DOHH2 (cell line): ENCODE results near the gene TMEM54.

Source experiments
- H3F3A ChIP-seq: fragments of 200-600 bp; sonication (generic), shearing (Covaris generic); 2 replicates; pipeline ENCODE4 v1.6.0; 2016; ENCODE audit warnings: antibody characterized with exemption, mild to moderate bottlenecking; ENCODE audit not compliant: control insufficient read depth, insufficient read depth
- H3K27ac ChIP-seq: fragments of 200-600 bp; sonication (generic); 2 replicates; pipeline ENCODE4 v1.5.1; 2014; ENCODE audit warnings: low read depth, mild to moderate bottlenecking, low read length, moderate library complexity
- H3K27me3 ChIP-seq: fragments of 200-600 bp; sonication (generic); 2 replicates; pipeline ENCODE4 v1.6.1; 2014; ENCODE audit warnings: mild to moderate bottlenecking, low read length, mixed read lengths; ENCODE audit not compliant: control insufficient read depth
- H3K36me3 ChIP-seq: fragments of 200-600 bp; sonication (generic); 2 replicates; pipeline ENCODE4 v1.6.1; 2014; ENCODE audit warnings: mild to moderate bottlenecking, low read length, moderate library complexity, mixed read lengths; ENCODE audit not compliant: control insufficient read depth
- H3K4me1 ChIP-seq: fragments of 200-600 bp; sonication (generic); 2 replicates; pipeline ENCODE4 v1.6.1; 2014; ENCODE audit warnings: mild to moderate bottlenecking, low read length, mixed read lengths; ENCODE audit not compliant: control insufficient read depth
- H3K4me2 ChIP-seq: fragments of 200-600 bp; sonication (generic); 2 replicates; pipeline ENCODE4 v1.6.0; 2014; ENCODE audit warnings: mild to moderate bottlenecking, low read length, moderate library complexity
- H3K4me3 ChIP-seq: fragments of 200-600 bp; sonication (generic); 2 replicates; pipeline ENCODE4 v1.5.1; 2014; ENCODE audit warnings: mild to moderate bottlenecking, low read length, mixed read lengths
- H3K79me2 ChIP-seq: fragments of 200-600 bp; sonication (generic); 2 replicates; pipeline ENCODE4 v1.6.1; 2014; ENCODE audit warnings: mild to moderate bottlenecking, low read length, mixed read lengths; ENCODE audit not compliant: control insufficient read depth
- H3K9me2 ChIP-seq: fragments of 200-600 bp; sonication (generic); replicated peaks from 2 replicates; pipeline ENCODE4 v1.6.1; 2014; ENCODE audit warnings: mild to moderate bottlenecking, low read length, mixed read lengths; ENCODE audit not compliant: control insufficient read depth
- H3K9me3 ChIP-seq: fragments of 200-600 bp; sonication (generic); 2 replicates; pipeline ENCODE4 v1.6.1; 2014; ENCODE audit warnings: antibody characterized with exemption, low read length, mixed read lengths; ENCODE audit not compliant: control insufficient read depth, insufficient read depth
- H4K20me1 ChIP-seq: fragments of 200-600 bp; sonication (generic); 2 replicates; pipeline ENCODE4 v1.6.0; 2014; ENCODE audit warnings: low read depth, mild to moderate bottlenecking, antibody characterized with exemption, low read length, moderate library complexity; ENCODE audit not compliant: control insufficient read depth, insufficient read depth
- EZH2phosphoT487 ChIP-seq: fragments of 200-600 bp; sonication (generic); IDR thresholded peaks from 2 replicates; pipeline ENCODE4 v1.6.1; 2017; ENCODE audit warnings: borderline replicate concordance, mild to moderate bottlenecking, antibody characterized with exemption, low read length, moderate library complexity, mixed read lengths
- TF ChIP-seq, protein P1 (sequence below): fragments of 200-600 bp; sonication (generic); IDR thresholded peaks from one replicate; pipeline ENCODE4 v1.5.1; 2014; ENCODE audit warnings: antibody characterized with exemption, mild to moderate bottlenecking, low read depth, low read length; ENCODE audit not compliant: poor library complexity, severe bottlenecking

The TMEM54 gene

DNA sequence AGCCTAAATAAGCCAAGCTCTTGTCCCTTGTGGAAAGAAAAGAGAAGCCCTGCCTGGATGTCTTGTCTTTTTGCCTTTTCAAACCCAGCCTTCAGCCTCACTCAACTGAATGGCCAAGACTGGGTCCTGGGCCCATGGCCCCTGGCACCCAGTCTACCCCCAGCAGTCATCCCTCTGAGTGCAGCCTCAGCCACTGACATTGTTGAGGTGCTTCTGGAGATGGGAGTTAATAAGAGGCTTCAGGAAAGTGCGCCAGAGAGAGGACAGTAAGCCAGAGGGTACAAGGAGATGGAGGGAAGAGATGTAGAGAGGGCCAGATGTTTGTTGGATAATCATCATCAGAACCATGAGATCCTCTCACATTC lies 37.3 kb downstream of the TMEM54 start:
- Histone ChIP-seq H3K4me2 (no peak overlapping the region), H3K9me2 (no peaks in the 10 kb centered on the region), H3K4me1 (no peaks in the 10 kb centered on the region), H3K27me3 (no peaks in the 10 kb centered on the region), H3K79me2 (no peaks in the 10 kb centered on the region), H3K36me3 (peaks cover 21% of the 10 kb centered on the region), H4K20me1 (no peaks in the 10 kb centered on the region), H3K27ac (no peak overlapping the region), H3F3A (no peaks in the 10 kb centered on the region; the same call in 1 of the 2 replicates), H3K9me3 (no peaks in the 10 kb centered on the region), H3K4me3 (no peak overlapping the region)
- TF ChIP-seq, protein P1, sequence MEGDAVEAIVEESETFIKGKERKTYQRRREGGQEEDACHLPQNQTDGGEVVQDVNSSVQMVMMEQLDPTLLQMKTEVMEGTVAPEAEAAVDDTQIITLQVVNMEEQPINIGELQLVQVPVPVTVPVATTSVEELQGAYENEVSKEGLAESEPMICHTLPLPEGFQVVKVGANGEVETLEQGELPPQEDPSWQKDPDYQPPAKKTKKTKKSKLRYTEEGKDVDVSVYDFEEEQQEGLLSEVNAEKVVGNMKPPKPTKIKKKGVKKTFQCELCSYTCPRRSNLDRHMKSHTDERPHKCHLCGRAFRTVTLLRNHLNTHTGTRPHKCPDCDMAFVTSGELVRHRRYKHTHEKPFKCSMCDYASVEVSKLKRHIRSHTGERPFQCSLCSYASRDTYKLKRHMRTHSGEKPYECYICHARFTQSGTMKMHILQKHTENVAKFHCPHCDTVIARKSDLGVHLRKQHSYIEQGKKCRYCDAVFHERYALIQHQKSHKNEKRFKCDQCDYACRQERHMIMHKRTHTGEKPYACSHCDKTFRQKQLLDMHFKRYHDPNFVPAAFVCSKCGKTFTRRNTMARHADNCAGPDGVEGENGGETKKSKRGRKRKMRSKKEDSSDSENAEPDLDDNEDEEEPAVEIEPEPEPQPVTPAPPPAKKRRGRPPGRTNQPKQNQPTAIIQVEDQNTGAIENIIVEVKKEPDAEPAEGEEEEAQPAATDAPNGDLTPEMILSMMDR, result no peak

DNA sequence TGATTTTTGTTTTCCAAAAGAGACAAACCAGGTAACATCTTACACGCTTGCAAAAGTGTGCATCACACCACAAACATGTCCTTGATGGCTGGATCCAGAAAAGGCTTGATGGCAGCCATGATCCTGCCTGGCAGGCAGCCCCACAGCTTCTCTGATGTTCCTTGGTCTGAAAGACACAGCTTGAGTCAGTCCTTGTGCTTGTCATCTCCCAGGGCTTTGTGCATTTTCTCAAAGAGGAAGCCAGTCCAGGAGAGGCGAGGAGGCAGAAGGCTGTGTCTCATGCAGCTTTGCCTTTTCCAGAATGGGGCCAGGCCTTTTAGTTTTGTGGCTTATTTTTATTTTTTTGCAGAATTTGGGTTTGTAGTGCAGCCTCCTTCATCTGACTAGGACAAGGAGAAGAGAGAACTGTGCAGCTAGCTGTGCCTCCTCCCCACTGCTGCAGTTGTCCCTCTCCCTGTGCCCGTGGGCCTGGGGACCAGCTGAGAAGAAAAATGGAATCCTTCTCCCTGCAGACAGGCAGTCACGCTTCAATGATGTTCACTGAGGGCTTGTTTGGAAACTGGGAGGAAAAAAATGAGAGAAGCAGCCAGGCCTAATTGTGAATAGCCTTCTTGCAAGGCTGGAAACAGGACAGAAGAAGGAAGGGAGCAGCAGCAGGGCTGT lies 37.8 kb downstream of the TMEM54 start:
- Histone ChIP-seq H3K27me3 (no peaks in the 10 kb centered on the region), H4K20me1 (no peaks in the 10 kb centered on the region), H3K36me3 (peaks cover 21% of the 10 kb centered on the region), H3K4me1 (no peaks in the 10 kb centered on the region), H3K4me3 (no peak overlapping the region), H3K9me2 (no peaks in the 10 kb centered on the region), H3K9me3 (no peaks in the 10 kb centered on the region), H3K79me2 (no peaks in the 10 kb centered on the region), H3K27ac (no peak overlapping the region), H3F3A (no peaks in the 10 kb centered on the region; the same call in 1 of the 2 replicates), H3K4me2 (no peak overlapping the region)
- TF ChIP-seq, protein P1, result no peak
- no peak for TF ChIP-seq EZH2phosphoT487

DNA sequence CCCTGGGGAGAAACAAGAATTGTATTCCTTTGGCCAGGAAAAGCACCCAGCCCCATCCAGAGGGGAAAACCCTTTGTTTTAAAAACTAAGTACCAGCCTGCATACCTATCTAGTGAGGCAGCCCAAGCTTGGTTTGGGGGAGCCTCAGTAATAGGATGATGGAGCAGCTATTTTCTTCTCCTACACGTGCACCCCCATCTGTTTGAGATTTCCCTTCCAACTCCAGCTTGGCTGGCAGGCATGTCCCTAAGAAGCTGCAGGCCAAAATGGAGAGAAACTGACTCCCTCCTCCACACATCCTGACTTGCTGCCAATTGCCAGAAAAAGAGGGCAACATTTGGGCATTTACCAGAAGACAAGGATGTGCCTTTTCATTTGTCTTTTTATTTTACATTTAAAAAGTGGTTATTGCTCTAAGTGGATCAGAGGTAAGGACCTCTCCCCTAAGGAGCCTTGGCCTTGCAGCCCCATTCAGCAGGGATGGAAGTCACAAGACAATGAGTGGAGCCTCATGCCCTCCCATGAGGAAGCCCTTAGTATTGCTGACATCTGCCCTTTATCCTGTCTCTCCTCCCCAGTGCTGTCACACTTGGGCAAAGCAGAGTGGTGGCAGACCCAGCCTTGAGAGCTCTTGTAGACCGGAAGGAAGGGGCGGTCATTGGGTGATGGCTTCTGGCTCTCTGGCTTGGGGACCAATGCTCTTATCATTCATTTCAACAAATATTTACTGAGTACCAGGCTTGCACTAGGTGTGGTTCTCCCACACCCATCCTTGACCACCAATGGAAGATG lies 39.1 kb downstream of the TMEM54 start:
- Histone ChIP-seq H4K20me1 (no peaks in the 10 kb centered on the region), H3K4me2 (no peak overlapping the region), H3K4me1 (no peaks in the 10 kb centered on the region), H3K79me2 (no peaks in the 10 kb centered on the region), H3K9me2 (no peaks in the 10 kb centered on the region), H3F3A (no peaks in the 10 kb centered on the region; the same call in 1 of the 2 replicates), H3K4me3 (no peak overlapping the region), H3K9me3 (no peaks in the 10 kb centered on the region), H3K27me3 (no peaks in the 10 kb centered on the region), H3K36me3 (peaks cover 31% of the 10 kb centered on the region), H3K27ac (no peak overlapping the region)
- TF ChIP-seq, protein P1, result no peak
- no peak for TF ChIP-seq EZH2phosphoT487
